ENCODE data around the gene CECR2.

GRCh38 chr22:17411213-17411612, 42.0 kb downstream of the CECR2 start:
- TF ChIP-seq SUZ12 (IDR thresholded peaks at IDR 0.05; ENCODE audit: extremely low read depth, insufficient read depth, insufficient read length) = no peak
- no peak for TF ChIP-seq YY1 (IDR thresholded peaks at IDR 0.05; ENCODE audit: insufficient read depth, insufficient read length)
- TF ChIP-seq ZNF274 (IDR thresholded peaks at IDR 0.05; ENCODE audit: low read depth, low read length) = no peak
